MCF 10A (cell line): ENCODE data around the gene TNFRSF8. TPM values are rescaled to one million over a fixed set of nuclear protein-coding genes. Genes with fewer than 3 reads are reported as not detected.

ENCODE experiments used
- BruUV-seq: library from RNA; stranded (reverse); fragments of 400-500 nt; replicated peaks from 2 replicates; lab custom pipeline; 2021; lab: Mats Ljungman, UMichigan
- CTCF ChIA-PET: fragments of 300-600 bp; sonication (Branson Sonifier 250); formaldehyde crosslinking; extraction: SDS; loops from one replicate; lab custom pipeline; 2021; ENCODE audit warnings: antibody characterized with exemption, inconsistent platforms; lab: Yijun Ruan, JAX
- POLR2A ChIA-PET: fragments of 300-600, 350-650 bp; sonication (Branson Sonifier 250); formaldehyde crosslinking; extraction: SDS; loops from one replicate; lab custom pipeline; 2020; ENCODE audit warnings: antibody characterized with exemption, inconsistent platforms; lab: Yijun Ruan, JAX
- DNase-seq: peaks from one replicate; pipeline ENCODE4 v3.0.0-alpha.2; 2018; ENCODE audit not compliant: unreplicated experiment
- H3K27ac Mint-ChIP-seq: one replicate; pipeline ENCODE4 v1.8.0; 2022; ENCODE audit warnings: mild to moderate bottlenecking, low read depth, mixed read lengths; ENCODE audit not compliant: unreplicated experiment
- H3K27me3 Mint-ChIP-seq: one replicate; pipeline ENCODE4 v1.8.0; 2022; ENCODE audit warnings: mixed read lengths; ENCODE audit not compliant: insufficient read depth, unreplicated experiment
- H3K36me3 Mint-ChIP-seq: one replicate; pipeline ENCODE4 v1.8.0; 2022; ENCODE audit warnings: mild to moderate bottlenecking, moderate library complexity, mixed read lengths; ENCODE audit not compliant: insufficient read depth, unreplicated experiment
- H3K4me1 Mint-ChIP-seq: one replicate; pipeline ENCODE4 v1.8.0; 2022; ENCODE audit warnings: mixed read lengths; ENCODE audit not compliant: insufficient read depth, unreplicated experiment
- H3K4me3 Mint-ChIP-seq: one replicate; pipeline ENCODE4 v1.8.0; 2022; ENCODE audit warnings: mild to moderate bottlenecking, moderate library complexity, mixed read lengths; ENCODE audit not compliant: unreplicated experiment
- H3K9me3 Mint-ChIP-seq: one replicate; pipeline ENCODE4 v1.8.0; 2022; ENCODE audit warnings: mixed read lengths; ENCODE audit not compliant: unreplicated experiment
- CTCF ChIP-seq: fragments of 200-600 bp; IDR thresholded peaks from one replicate; pipeline ENCODE4 v1.8.0; 2022; ENCODE audit warnings: antibody characterized with exemption, mild to moderate bottlenecking; ENCODE audit not compliant: unreplicated experiment
- intact Hi-C: fragments of 100-400 bp; cut with micrococcal nuclease; formaldehyde crosslinking; loops from 2 replicates; pipeline ENCODE4 v1.14.1; 2022
- total RNA-seq: library from RNA; stranded (reverse); gene quantifications from 2 replicates; pipeline ENCODE4 v1.2.3, GENCODE V29; 2022

TNFRSF8 gene
- total RNA-seq, 1 experiment from 2014 or later: not detected

- POLR2A ChIA-PET: interaction anchor here (1.4 kb wide), 1 partner anchor 14 kb away, joined by 4 read pairs; no protein-coding TSS in a partner anchor
- peaks cover 10% of the 10 kb centered on the region for H3K4me1 Mint-ChIP-seq
- no peak overlapping the region for H3K4me3 Mint-ChIP-seq
- peaks cover 3% of the 10 kb centered on the region for H3K36me3 Mint-ChIP-seq
- CTCF ChIA-PET: interaction anchor here (0.6 to 1.2 kb wide), 6 partner anchors 10 to 201 kb away, joined by 3 to 5 read pairs (median 3); no protein-coding TSS in a partner anchor
- intact Hi-C loops: no loop called here
- TF ChIP-seq CTCF: no peak
- DNase-seq: no peak
- no peak overlapping the region for H3K27ac Mint-ChIP-seq
- H3K27me3 Mint-ChIP-seq: no peaks in the 10 kb centered on the region
- H3K9me3 Mint-ChIP-seq: no peaks in the 10 kb centered on the region
- BruUV-seq: no TSS peak
Measured at GRCh38 chr1:12138196-12139168, 75.4 kb downstream of the TNFRSF8 start.

- DNase-seq: no peak
- Mint-ChIP-seq H3K9me3 (no peaks in the 10 kb centered on the region), H3K27ac (no peak overlapping the region), H3K27me3 (no peaks in the 10 kb centered on the region), H3K4me1 (peaks cover 15% of the 10 kb centered on the region), H3K36me3 (peaks cover 4% of the 10 kb centered on the region), H3K4me3 (no peak overlapping the region)
- ChIA-PET CTCF (interaction anchor here (1.2 kb wide), 1 partner anchor 9 kb away, joined by 4 read pairs; no protein-coding TSS in a partner anchor), POLR2A (no interaction called here)
- no TSS peak for BruUV-seq
- intact Hi-C loops: no loop called here
- TF ChIP-seq CTCF: no peak
Measured at GRCh38 chr1:12140016-12140415, 76.9 kb downstream of the TNFRSF8 start.

- ChIA-PET CTCF (no interaction called here), POLR2A (no interaction called here)
- Mint-ChIP-seq H3K27ac (no peak overlapping the region), H3K4me1 (peaks cover 15% of the 10 kb centered on the region), H3K4me3 (no peak overlapping the region), H3K9me3 (no peaks in the 10 kb centered on the region), H3K27me3 (no peaks in the 10 kb centered on the region), H3K36me3 (peaks cover 4% of the 10 kb centered on the region)
- DNase-seq: no peak
- no TSS peak for BruUV-seq
- no peak for TF ChIP-seq CTCF
- intact Hi-C loops: no loop called here
Measured at GRCh38 chr1:12140515-12141162, 77.5 kb downstream of the TNFRSF8 start.
